Ramos (cell line): ENCODE data around the gene DND1.

Experiments
- in situ Hi-C: fragments of 300-500 bp; cut with MboI; formaldehyde crosslinking; loops from one replicate; pipeline ENCODE4 v1.14.3; 2022; ENCODE audit warnings: low sequenced_read_pairs; ENCODE audit not compliant: unreplicated experiment

The DND1 gene

GRCh38 chr5:140632366-140633020 lies 40.9 kb downstream of the DND1 start:
- in situ Hi-C loops = loop anchor here (10.0 kb wide), 1 partner anchor 268 kb away; the partner anchor contains the start of gene SLC4A9

- in situ Hi-C loops = loop anchor here (10.0 kb wide), 1 partner anchor 267 kb away; the partner anchor contains the start of gene SLC4A9
Observed at GRCh38 chr5:140631831-140632365, 41.5 kb downstream of the DND1 start.

GRCh38 chr5:140631036-140631417 lies 42.3 kb downstream of the DND1 start:
- in situ Hi-C loops = loop anchor here (10.0 kb wide), 1 partner anchor 266 kb away; the partner anchor contains the start of gene SLC4A9

GRCh38 chr5:140630292-140631035 lies 42.9 kb downstream of the DND1 start:
- in situ Hi-C loops = loop anchor here (10.0 kb wide), 1 partner anchor 266 kb away; the partner anchor contains the start of gene SLC4A9

GRCh38 chr5:140628711-140629110 lies 44.7 kb downstream of the DND1 start:
- in situ Hi-C loops = no loop called here

- in situ Hi-C loops = no loop called here
Observed at GRCh38 chr5:140627972-140628371, 45.4 kb downstream of the DND1 start.

GRCh38 chr5:140624886-140625285 lies 48.5 kb downstream of the DND1 start:
- in situ Hi-C loops = loop anchor here (5.0 kb wide), 1 partner anchor 43 kb away; no protein-coding TSS in a partner anchor

GRCh38 chr5:140623061-140623460 lies 50.3 kb downstream of the DND1 start:
- in situ Hi-C loops = loop anchor here (5.0 kb wide), 1 partner anchor 41 kb away; no protein-coding TSS in a partner anchor

GRCh38 chr5:140622301-140622700 lies 51.1 kb downstream of the DND1 start:
- in situ Hi-C loops = loop anchor here (5.0 kb wide), 1 partner anchor 40 kb away; no protein-coding TSS in a partner anchor
